ENCODE measurements around the gene TMEM184A.

- TF ChIP-seq CTCF (IDR thresholded peaks at IDR 0.05) (no peak), POLR2A (IDR thresholded peaks at IDR 0.05) (no peak)
These were observed 37.3 kb upstream of the TMEM184A start for GRCh38 chr7:1593091-1593866.
